Activated naive CD4-positive, alpha-beta T cell treated with anti-CD3 and anti-CD28 coated beads, Interleukin-2, amount 10 ng/mL, durations not matched to agents 7 days and 5 days (primary cell): ENCODE results near the gene PDF.
"Not testable (repeated sequence)": the region's sequence is repeated elsewhere in the genome, so short reads cannot be mapped to it uniquely, and the experiment has no call there.

Source experiments
- CTCF ChIA-PET: fragments of 350-600 bp; sonication (Branson Sonifier 250); formaldehyde crosslinking; loops from one replicate; lab custom pipeline; 2021; ENCODE audit warnings: antibody characterized with exemption; lab: Charles Lee
- DNase-seq: peaks from one replicate; pipeline ENCODE4 v3.0.0-alpha.2; 2020
- H3K27ac Mint-ChIP-seq: one replicate; pipeline ENCODE4 v1.8.0; 2021; ENCODE audit warnings: mild to moderate bottlenecking, moderate library complexity, mixed read lengths
- H3K27me3 Mint-ChIP-seq: one replicate; pipeline ENCODE4 v1.8.0; 2021; ENCODE audit warnings: mild to moderate bottlenecking, mixed read lengths
- H3K36me3 Mint-ChIP-seq: one replicate; pipeline ENCODE4 v1.8.0; 2021; ENCODE audit warnings: mixed read lengths
- H3K4me1 Mint-ChIP-seq: one replicate; pipeline ENCODE4 v1.8.0; 2021; ENCODE audit warnings: mixed read lengths
- H3K4me3 Mint-ChIP-seq: one replicate; pipeline ENCODE4 v1.8.0; 2021; ENCODE audit warnings: mild to moderate bottlenecking, moderate library complexity, mixed read lengths
- H3K9me3 Mint-ChIP-seq: one replicate; pipeline ENCODE4 v1.8.0; 2021; ENCODE audit warnings: mixed read lengths

The PDF gene, protein sequence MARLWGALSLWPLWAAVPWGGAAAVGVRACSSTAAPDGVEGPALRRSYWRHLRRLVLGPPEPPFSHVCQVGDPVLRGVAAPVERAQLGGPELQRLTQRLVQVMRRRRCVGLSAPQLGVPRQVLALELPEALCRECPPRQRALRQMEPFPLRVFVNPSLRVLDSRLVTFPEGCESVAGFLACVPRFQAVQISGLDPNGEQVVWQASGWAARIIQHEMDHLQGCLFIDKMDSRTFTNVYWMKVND

GRCh38 chr16:69330286-69331109, at the start of gene PDF:
Gene PDF, minus strand, starts transcription at chr16:69330588. Its CDS starts 18 bp downstream, at chr16:69330570.
- Mint-ChIP-seq H3K27me3 (no peaks in the 10 kb centered on the region), H3K9me3 (no peaks in the 10 kb centered on the region), H3K27ac (peak within 1 kb of the TSS; percentile 81), H3K36me3 (peaks cover 53% of the 10 kb centered on the region), H3K4me3 (peak within 1 kb of the TSS; percentile 82), H3K4me1 (peaks cover 49% of the 10 kb centered on the region)
- CTCF ChIA-PET, result interaction anchor here (0.6 to 1.5 kb wide), 2 partner anchors 9 to 791 kb away, joined by 3 read pairs; partner anchors contain the start of gene COG8
- DNase-seq, result peak; percentile 91

DNA sequence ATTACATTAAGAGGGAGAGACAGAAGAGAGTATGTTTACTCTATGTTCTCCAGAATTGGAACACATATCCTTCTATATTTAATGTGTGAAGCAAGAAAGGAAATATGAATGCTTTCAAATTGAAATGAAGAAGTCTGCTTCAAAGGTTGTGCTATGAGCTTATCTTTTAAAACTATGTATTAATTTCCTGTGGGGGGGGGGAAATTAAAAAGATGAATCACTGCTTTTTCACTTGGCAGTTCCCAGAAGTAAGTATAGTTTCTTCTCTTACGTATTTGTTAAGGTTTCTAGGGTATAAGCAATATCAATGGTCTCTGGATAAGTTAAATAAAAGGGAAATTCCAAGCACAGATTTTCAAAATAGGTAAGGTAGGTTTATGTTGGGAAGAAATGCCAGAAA, 48.4 kb upstream of the PDF start:
- CTCF ChIA-PET, result no interaction called here
- Mint-ChIP-seq H3K27ac (no peak overlapping the region), H3K4me1 (peaks cover 17% of the 10 kb centered on the region)

DNA sequence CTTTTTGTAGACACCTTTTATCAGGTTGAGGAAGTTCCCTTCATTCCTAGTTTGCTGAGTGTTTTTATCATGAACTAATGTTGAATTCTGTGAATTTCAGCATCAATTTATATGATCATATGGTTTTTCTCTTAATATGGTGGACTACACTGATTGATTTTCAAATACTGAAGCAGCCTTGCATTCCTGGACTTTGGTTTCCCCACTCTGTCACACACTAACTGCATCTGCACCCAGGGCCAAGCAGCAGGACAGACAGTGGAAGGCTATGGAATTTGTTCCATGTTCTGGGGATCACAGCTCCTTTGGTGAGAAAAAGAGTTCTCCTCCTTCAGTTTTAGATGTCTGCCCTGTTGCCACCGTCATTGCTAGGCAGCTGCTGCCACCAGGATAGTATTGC, 47.6 kb upstream of the PDF start:
- Mint-ChIP-seq H3K9me3 (no peaks in the 10 kb centered on the region), H3K4me3 (no peak overlapping the region), H3K4me1 (peaks cover 12% of the 10 kb centered on the region), H3K27me3 (no peaks in the 10 kb centered on the region), H3K27ac (no peak overlapping the region), H3K36me3 (peaks cover 44% of the 10 kb centered on the region)
- DNase-seq, result no peak
- CTCF ChIA-PET, result interaction anchor here (1.2 kb wide), 1 partner anchor 22 kb away, joined by 3 read pairs; no protein-coding TSS in a partner anchor

More for the DNA sequence above, 48.4 kb upstream of the PDF start:
- Mint-ChIP-seq H3K9me3 (no peaks in the 10 kb centered on the region), H3K27me3 (no peaks in the 10 kb centered on the region), H3K4me3 (no peak overlapping the region), H3K36me3 (peaks cover 48% of the 10 kb centered on the region)
- no peak for DNase-seq

- Mint-ChIP-seq H3K27me3 (no peaks in the 10 kb centered on the region), H3K36me3 (peaks cover 42% of the 10 kb centered on the region), H3K4me3 (no peak overlapping the region), H3K4me1 (peaks cover 5% of the 10 kb centered on the region), H3K27ac (no peak overlapping the region), H3K9me3 (no peaks in the 10 kb centered on the region)
- DNase-seq, result no peak
- CTCF ChIA-PET, result no interaction called here
Measured at GRCh38 chr16:69376393-69377059, 46.1 kb upstream of the PDF start.

- DNase-seq, result no peak
- CTCF ChIA-PET, result no interaction called here
- Mint-ChIP-seq H3K9me3 (no peaks in the 10 kb centered on the region), H3K27me3 (no peaks in the 10 kb centered on the region), H3K4me1 (peaks cover 7% of the 10 kb centered on the region), H3K27ac (no peak overlapping the region), H3K36me3 (peaks cover 45% of the 10 kb centered on the region), H3K4me3 (no peak overlapping the region)
Measured at GRCh38 chr16:69373019-69373418, 42.6 kb upstream of the PDF start.

- Mint-ChIP-seq H3K27me3 (no peaks in the 10 kb centered on the region), H3K4me3 (no peak overlapping the region), H3K27ac (no peak overlapping the region), H3K36me3 (peaks cover 51% of the 10 kb centered on the region), H3K4me1 (peaks cover 7% of the 10 kb centered on the region), H3K9me3 (no peaks in the 10 kb centered on the region)
- CTCF ChIA-PET, result no interaction called here
- DNase-seq, result no peak
Measured at GRCh38 chr16:69371564-69371963, 41.2 kb upstream of the PDF start.

DNA sequence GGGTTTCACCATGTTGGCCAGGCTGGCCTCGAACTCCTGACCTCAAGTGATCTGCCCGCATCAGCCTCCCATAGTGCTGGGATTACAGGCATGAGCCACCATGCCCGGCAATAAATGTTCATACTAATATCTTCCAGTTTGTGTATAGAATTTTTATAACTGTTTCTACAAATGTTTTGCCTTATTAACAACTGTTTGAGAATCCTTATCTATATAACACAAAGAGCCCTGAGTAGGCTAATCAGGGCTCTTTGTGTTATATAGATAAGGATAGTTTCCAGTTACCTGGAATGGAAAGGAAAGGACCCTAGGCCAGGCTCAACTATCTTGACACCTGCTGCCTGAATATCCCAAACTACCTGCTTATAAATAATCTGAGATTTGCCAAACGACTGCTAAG, 38.5 kb upstream of the PDF start:
- peaks cover 62% of the 10 kb centered on the region for H3K36me3 Mint-ChIP-seq
- no peak overlapping the region for H3K27ac Mint-ChIP-seq
- H3K4me1 Mint-ChIP-seq, result peaks cover 7% of the 10 kb centered on the region
- H3K9me3 Mint-ChIP-seq, result no peaks in the 10 kb centered on the region
- DNase-seq, result no peak
- CTCF ChIA-PET, result no interaction called here
- no peak overlapping the region for H3K4me3 Mint-ChIP-seq
- no peaks in the 10 kb centered on the region for H3K27me3 Mint-ChIP-seq

DNA sequence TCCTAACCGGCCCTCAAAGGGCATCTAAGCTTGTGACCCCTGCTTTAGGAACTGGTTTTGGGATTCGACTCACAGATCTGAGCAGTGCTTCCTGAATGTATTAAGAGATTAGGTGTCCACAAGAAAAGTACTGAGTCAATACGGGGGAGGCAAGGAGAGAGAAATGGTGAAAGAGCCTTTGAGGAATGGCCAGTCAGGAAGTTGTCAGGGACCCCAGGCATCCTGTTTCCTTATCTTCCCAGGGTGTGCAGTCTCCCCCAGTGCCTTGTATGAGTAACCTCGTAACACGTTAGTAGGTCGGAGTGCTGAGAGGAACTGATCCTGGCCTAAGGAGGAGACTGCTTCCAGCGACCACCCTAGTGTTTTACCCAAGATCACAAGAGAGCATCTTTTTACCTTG, 37.6 kb upstream of the PDF start:
- H3K27ac Mint-ChIP-seq, result no peak overlapping the region
- peaks cover 5% of the 10 kb centered on the region for H3K4me1 Mint-ChIP-seq
- peaks cover 64% of the 10 kb centered on the region for H3K36me3 Mint-ChIP-seq
- CTCF ChIA-PET, result no interaction called here
- no peaks in the 10 kb centered on the region for H3K9me3 Mint-ChIP-seq
- H3K4me3 Mint-ChIP-seq, result no peak overlapping the region
- H3K27me3 Mint-ChIP-seq, result no peaks in the 10 kb centered on the region
- no peak for DNase-seq

DNA sequence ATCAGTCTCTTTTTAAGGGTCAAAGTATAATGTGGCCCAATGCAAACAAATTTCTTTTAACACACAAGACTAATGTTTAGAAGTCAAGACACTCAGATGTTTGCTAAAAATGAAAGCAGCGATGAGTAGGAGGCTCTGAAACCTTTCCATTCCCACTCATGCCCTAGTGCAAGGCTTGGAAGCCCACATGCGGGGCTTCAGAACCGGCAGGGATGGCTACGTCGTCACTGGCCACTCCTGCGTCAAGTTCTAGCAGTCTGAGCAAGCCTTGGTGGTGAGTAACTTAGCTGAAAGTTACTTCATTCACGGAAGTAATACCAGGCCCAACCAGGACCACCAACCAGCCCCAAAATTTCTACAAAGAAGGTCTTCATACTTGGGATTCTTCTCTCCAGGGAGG, 36.0 kb upstream of the PDF start:
- H3K4me3 Mint-ChIP-seq, result no peak overlapping the region
- H3K27ac Mint-ChIP-seq, result no peak overlapping the region
- H3K27me3 Mint-ChIP-seq, result no peaks in the 10 kb centered on the region
- no peaks in the 10 kb centered on the region for H3K9me3 Mint-ChIP-seq
- H3K4me1 Mint-ChIP-seq, result peaks cover 2% of the 10 kb centered on the region
- CTCF ChIA-PET, result interaction anchor here (0.6 kb wide), 1 partner anchor 20 kb away, joined by 3 read pairs; no protein-coding TSS in a partner anchor
- DNase-seq, result no peak
- peaks cover 62% of the 10 kb centered on the region for H3K36me3 Mint-ChIP-seq

- Mint-ChIP-seq H3K4me3 (no peak overlapping the region), H3K36me3 (peaks cover 66% of the 10 kb centered on the region), H3K9me3 (no peaks in the 10 kb centered on the region), H3K4me1 (peaks cover 2% of the 10 kb centered on the region), H3K27ac (no peak overlapping the region), H3K27me3 (no peaks in the 10 kb centered on the region)
- CTCF ChIA-PET, result interaction anchor here (0.6 kb wide), 1 partner anchor 20 kb away, joined by 3 read pairs; no protein-coding TSS in a partner anchor
- DNase-seq, result no peak
Measured at GRCh38 chr16:69365901-69366300, 35.5 kb upstream of the PDF start.

DNA sequence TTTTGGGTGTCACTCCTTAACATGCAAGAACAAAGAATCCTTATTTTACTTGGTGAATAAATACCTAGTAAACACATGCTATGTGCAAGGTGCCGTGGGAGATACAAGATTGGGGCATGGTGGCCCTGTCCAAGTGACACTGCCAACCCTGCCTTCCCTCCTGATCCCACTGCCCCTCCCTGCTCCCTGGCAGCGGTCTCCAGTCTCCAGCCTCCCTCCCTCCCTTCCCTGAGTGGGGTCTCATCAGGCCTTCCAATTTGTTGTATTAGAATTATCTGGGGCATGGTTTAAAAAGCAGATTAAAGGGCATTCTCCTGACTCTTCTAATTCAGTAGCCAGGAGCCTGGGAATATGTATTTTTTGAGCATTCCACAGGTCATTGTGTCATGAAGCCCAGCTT, 33.7 kb upstream of the PDF start:
- H3K36me3 Mint-ChIP-seq, result peaks cover 53% of the 10 kb centered on the region
- H3K27me3 Mint-ChIP-seq, result no peaks in the 10 kb centered on the region
- no peak overlapping the region for H3K27ac Mint-ChIP-seq

DNA sequence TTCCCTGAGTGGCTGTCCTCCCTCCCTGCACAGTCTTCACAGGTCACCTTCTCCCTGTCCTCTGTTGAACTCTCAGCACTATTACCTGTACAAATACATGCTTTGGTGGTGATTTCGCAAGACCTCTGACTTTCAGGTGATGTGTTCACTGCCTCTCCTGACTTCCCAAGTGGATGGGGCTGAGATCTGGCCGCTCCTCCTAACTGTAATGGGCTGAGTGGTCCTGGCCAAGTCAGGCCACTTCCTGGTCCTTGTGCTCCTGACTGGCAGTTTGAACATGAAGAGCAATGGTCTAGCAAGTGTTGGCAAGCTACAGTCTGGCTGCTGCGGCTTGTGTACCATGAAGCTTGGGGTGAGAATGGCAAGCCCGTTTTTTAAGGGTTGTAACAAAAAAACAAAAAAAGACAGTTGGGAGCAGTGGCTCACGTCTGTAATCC, 32.9 kb upstream of the PDF start:
- DNase-seq, result no peak
- no peak overlapping the region for H3K27ac Mint-ChIP-seq
- H3K4me1 Mint-ChIP-seq, result no peaks in the 10 kb centered on the region
- no peaks in the 10 kb centered on the region for H3K27me3 Mint-ChIP-seq
- no peaks in the 10 kb centered on the region for H3K9me3 Mint-ChIP-seq
- H3K4me3 Mint-ChIP-seq, result no peak overlapping the region
- H3K36me3 Mint-ChIP-seq, result peaks cover 48% of the 10 kb centered on the region
- CTCF ChIA-PET, result no interaction called here

More for the DNA sequence above, 33.7 kb upstream of the PDF start:
- no peak for DNase-seq
- Mint-ChIP-seq H3K9me3 (no peaks in the 10 kb centered on the region), H3K4me3 (no peak overlapping the region), H3K4me1 (no peaks in the 10 kb centered on the region)
- CTCF ChIA-PET, result no interaction called here

DNA sequence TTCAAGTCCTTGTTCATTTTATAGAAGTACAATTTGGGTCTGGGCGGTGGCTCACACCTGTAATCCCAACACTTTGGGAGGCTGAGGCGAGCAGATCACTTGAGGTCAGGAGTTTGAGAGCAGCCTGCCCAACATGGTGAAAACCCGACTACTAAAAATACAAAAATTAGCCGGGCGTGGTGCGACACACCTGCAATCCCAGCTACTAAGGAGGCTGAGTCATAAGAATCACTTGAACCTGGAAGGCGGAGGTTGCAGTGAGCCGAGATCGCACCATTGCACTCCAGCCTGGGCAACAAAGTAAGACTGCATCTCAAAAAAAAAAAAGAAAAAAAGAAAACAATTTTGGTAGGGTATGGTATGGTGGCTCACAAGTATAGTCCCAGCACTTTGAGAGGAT, 29.7 kb upstream of the PDF start:
- H3K9me3 Mint-ChIP-seq, CTCF ChIA-PET, H3K4me3 Mint-ChIP-seq, H3K27ac Mint-ChIP-seq, H3K4me1 Mint-ChIP-seq, DNase-seq, H3K27me3 Mint-ChIP-seq: not testable (repeated sequence)
- peaks cover 41% of the 10 kb centered on the region for H3K36me3 Mint-ChIP-seq

DNA sequence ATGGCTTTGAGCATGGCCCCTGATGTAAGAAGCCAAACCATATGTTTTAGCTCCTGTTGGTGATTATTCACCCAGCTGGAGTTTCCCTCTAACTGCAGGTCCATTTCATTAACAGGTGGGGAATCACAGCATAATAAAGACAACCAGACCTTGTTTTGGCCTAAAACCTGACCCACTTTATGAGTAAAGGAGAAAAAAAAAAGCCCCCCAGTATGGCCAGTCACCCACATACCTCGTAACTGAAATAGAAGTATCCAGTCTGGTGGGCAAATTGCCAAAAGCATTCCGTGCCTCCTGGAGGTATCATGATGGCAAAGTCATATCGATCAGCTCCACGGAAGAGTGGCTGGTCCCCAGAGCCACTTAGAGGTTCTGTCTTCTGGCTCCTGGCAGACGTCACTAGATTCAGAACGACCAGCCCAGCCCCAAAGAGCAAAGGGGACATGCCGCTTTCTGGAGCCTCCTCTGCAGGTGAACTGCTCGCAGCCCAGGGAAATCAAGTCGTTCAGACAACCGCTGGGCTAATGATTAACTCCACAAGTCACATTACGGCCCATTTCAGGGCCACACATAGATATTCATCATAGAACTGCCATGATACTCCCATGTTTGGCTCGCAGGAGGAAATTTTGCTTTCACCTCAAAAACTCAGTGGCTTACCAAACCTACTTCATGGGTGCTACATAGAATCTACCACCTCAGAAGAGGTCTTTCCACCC, 21.1 kb upstream of the PDF start, which contains the start of gene TMED6:
TSS of gene TMED6 (minus strand) at position 478 of the 719 bp plus-strand sequence. CDS start at position 445, 33 bp downstream.
- DNase-seq, result no peak
- no peak within 1 kb of the TSS for H3K27ac Mint-ChIP-seq
- CTCF ChIA-PET, result interaction anchor here (0.6 to 1.2 kb wide), 2 partner anchors 9 to 403 kb away, joined by 3 read pairs; no protein-coding TSS in a partner anchor
- H3K36me3 Mint-ChIP-seq, result peaks cover 25% of the 10 kb centered on the region
- H3K4me3 Mint-ChIP-seq, result no peak within 1 kb of the TSS
- H3K4me1 Mint-ChIP-seq, result no peaks in the 10 kb centered on the region
- no peaks in the 10 kb centered on the region for H3K27me3 Mint-ChIP-seq
- no peaks in the 10 kb centered on the region for H3K9me3 Mint-ChIP-seq
